ENCODE results near the gene VSTM4.

The VSTM4 gene

GRCh38 chr10:49047128-49047639 lies 68.1 kb downstream of the VSTM4 start:
- no peak for DNase-seq (ENCODE audit: low read depth in 1 of 2, low spot score in 1 of 2)

GRCh38 chr10:49044293-49045193 lies 70.8 kb downstream of the VSTM4 start:
- DNase-seq (ENCODE audit: low read depth in 1 of 2, low spot score in 1 of 2) = no peak

GRCh38 chr10:49040601-49041000 lies 74.7 kb downstream of the VSTM4 start:
- DNase-seq (ENCODE audit: low read depth in 1 of 2, low spot score in 1 of 2) = no peak

GRCh38 chr10:49039409-49039808 lies 75.9 kb downstream of the VSTM4 start:
- DNase-seq (ENCODE audit: low read depth in 1 of 2, low spot score in 1 of 2) = no peak

GRCh38 chr10:49038711-49039110 lies 76.6 kb downstream of the VSTM4 start:
- no peak for DNase-seq (ENCODE audit: low read depth in 1 of 2, low spot score in 1 of 2)

GRCh38 chr10:49037187-49037586 lies 78.1 kb downstream of the VSTM4 start:
- DNase-seq (ENCODE audit: low read depth in 1 of 2, low spot score in 1 of 2) = no peak

GRCh38 chr10:49036638-49037037 lies 78.7 kb downstream of the VSTM4 start:
- no peak for DNase-seq (ENCODE audit: low read depth in 1 of 2, low spot score in 1 of 2)

GRCh38 chr10:49035920-49036319 lies 79.4 kb downstream of the VSTM4 start:
- DNase-seq (ENCODE audit: low read depth in 1 of 2, low spot score in 1 of 2) = no peak

- no peak for DNase-seq (ENCODE audit: low read depth in 1 of 2, low spot score in 1 of 2)
These were observed 80.4 kb downstream of the VSTM4 start for GRCh38 chr10:49034925-49035324.

- DNase-seq (ENCODE audit: low read depth in 1 of 2, low spot score in 1 of 2) = no peak
These were observed 81.4 kb downstream of the VSTM4 start for GRCh38 chr10:49033939-49034338.

- no peak for DNase-seq (ENCODE audit: low read depth in 1 of 2, low spot score in 1 of 2)
These were observed 85.7 kb downstream of the VSTM4 start for GRCh38 chr10:49029666-49030065.

GRCh38 chr10:49028639-49029038 lies 86.7 kb downstream of the VSTM4 start:
- no peak for DNase-seq (ENCODE audit: low read depth in 1 of 2, low spot score in 1 of 2)

- DNase-seq (ENCODE audit: low read depth in 1 of 2, low spot score in 1 of 2) = no peak
These were observed 89.9 kb downstream of the VSTM4 start for GRCh38 chr10:49025347-49025983.

- no peak for DNase-seq (ENCODE audit: low read depth in 1 of 2, low spot score in 1 of 2)
These were observed 90.8 kb downstream of the VSTM4 start for GRCh38 chr10:49024484-49024883.

GRCh38 chr10:49023752-49024151 lies 91.6 kb downstream of the VSTM4 start:
- DNase-seq (ENCODE audit: low read depth in 1 of 2, low spot score in 1 of 2) = no peak

- DNase-seq (ENCODE audit: low read depth in 1 of 2, low spot score in 1 of 2) = no peak
These were observed 92.3 kb downstream of the VSTM4 start for GRCh38 chr10:49023071-49023470.

GRCh38 chr10:49021685-49022084 lies 93.6 kb downstream of the VSTM4 start:
- DNase-seq (ENCODE audit: low read depth in 1 of 2, low spot score in 1 of 2) = no peak

GRCh38 chr10:49015700-49016099 lies 99.6 kb downstream of the VSTM4 start:
- DNase-seq (ENCODE audit: low read depth in 1 of 2, low spot score in 1 of 2) = no peak

- DNase-seq (ENCODE audit: low read depth in 1 of 2, low spot score in 1 of 2) = no peak
These were observed 102.7 kb downstream of the VSTM4 start for GRCh38 chr10:49012603-49013002.

GRCh38 chr10:49011756-49012155 lies 103.6 kb downstream of the VSTM4 start:
- DNase-seq (ENCODE audit: low read depth in 1 of 2, low spot score in 1 of 2) = no peak

GRCh38 chr10:49010865-49011264 lies 104.5 kb downstream of the VSTM4 start:
- no peak for DNase-seq (ENCODE audit: low read depth in 1 of 2, low spot score in 1 of 2)

- no peak for DNase-seq (ENCODE audit: low read depth in 1 of 2, low spot score in 1 of 2)
These were observed 105.0 kb downstream of the VSTM4 start for GRCh38 chr10:49010295-49010694.
